HG03280 (cell line): ENCODE data around the gene ADORA2B.

Experiments
- ATAC-seq: cut with Tn5 transposase; IDR thresholded peaks from one replicate; pipeline ENCODE4 v1.9.1; 2021; ENCODE audit warnings: mild to moderate bottlenecking, moderate library complexity; ENCODE audit not compliant: unreplicated experiment

Gene ADORA2B

DNA sequence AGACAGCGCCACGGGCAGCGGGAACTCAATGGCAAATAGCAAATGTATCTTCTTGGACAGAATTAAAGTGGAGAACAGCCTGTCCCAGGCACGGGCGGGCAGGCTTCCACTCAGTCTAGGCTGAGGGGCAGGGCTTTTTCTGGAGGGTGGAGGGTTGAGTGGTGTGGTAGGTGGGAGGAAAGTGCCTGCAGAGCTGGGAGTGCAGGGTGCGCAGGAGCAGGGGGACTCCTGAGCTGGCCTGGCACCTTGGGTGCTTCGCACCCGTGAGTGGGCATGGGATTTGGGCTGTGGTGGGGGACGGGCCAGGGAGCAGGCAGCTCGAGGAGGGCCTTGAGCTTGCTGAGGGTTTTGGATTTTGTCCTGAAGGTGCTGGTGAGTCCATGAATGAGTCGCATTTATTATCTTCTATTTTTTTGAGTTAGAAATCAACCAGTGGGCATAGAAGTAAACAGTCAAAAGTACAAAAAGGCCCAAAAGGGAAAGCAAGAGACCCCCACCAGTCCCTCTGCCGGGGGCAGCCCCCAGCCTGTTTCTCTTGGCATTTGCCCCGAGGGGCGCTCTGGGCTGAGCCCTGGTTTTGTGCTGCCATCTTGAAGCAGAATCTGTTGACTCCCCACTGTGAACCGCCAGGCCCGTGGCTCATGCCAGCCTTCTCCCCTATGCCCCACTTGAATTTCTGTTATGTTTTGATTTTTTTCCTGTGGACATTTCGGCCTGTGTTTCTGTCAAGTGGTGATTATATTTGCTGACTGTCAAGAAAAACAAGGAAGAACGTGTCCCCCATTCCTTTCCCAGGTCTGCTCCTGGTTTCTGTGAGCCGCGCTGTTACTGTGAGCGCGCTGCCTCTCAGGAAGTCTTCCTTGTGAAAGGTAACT lies 8.2 kb downstream of the ADORA2B start:
- no peak for ATAC-seq

DNA sequence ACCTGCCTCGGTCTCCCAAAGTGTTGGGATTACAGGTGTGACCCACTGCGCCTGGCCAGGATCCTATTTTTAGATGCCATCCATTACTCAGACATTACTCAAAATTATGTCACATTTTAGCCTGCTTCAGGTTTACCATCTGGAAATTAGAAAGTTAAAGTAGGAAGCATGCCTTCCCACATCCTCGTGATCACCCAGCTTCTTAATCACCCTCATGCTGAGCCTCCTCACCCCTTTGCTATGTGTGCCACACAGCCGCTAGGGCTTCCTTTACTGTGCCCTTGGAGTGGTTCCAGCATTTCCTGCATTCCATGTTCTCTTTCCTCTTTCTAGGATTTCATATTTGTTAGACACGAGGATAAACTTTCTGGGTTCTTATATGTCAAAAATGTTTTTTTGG lies 9.3 kb downstream of the ADORA2B start:
- no peak for ATAC-seq

DNA sequence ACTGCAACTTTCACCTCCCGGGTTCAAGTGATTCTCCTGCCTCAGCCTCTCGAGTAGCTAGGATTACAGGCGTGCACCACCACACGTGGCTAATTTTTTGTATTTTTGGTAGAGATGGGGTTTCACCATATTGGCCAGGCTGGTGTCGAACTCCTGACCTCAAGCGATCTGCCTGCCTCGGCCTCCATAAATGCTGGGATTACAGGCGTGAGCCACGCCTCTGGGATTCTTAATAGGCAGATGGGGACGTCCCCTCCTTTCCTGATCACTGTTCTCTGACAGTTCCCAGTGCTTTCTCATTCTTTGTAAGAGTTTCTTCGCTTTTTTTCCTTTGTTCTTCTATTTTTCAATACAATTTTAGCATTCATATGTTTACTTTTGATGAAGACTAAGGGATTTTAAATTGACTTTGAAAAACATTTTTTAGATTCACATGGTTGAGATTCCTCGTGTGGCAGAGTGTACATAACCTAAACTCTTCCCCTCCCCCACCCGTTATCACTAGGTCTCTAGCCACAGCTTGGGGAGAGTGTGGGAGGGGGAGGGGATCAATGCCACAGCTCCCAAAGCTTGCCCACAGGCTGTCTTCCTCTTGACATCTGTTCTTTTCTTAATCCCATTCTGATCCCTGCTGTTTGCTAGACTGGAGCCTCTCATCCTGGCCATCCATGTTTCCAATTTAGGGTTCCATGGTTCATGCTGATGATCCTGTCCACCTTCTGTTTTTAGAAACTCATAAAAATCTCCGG lies 11.0 kb downstream of the ADORA2B start:
- ATAC-seq: no peak

DNA sequence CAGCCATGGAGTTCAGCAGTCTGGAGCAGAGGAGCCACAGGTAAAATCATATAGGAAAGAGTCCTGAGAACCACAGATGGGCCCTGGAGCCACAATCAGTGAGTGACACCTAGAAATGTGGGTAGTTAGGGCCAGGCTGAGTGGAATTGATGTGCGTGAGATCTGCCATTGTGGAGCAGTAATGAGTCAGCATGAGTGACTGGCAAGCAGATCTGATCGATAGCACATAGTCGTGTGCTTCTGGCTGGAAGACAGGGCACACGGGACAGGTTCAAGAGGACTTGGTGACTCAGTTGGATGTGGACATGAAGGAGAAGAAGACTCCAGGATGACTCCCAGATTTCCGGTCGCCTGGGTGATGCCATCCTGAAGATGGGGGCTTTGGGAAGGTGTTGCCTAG lies 12.3 kb downstream of the ADORA2B start:
- ATAC-seq: no peak

DNA sequence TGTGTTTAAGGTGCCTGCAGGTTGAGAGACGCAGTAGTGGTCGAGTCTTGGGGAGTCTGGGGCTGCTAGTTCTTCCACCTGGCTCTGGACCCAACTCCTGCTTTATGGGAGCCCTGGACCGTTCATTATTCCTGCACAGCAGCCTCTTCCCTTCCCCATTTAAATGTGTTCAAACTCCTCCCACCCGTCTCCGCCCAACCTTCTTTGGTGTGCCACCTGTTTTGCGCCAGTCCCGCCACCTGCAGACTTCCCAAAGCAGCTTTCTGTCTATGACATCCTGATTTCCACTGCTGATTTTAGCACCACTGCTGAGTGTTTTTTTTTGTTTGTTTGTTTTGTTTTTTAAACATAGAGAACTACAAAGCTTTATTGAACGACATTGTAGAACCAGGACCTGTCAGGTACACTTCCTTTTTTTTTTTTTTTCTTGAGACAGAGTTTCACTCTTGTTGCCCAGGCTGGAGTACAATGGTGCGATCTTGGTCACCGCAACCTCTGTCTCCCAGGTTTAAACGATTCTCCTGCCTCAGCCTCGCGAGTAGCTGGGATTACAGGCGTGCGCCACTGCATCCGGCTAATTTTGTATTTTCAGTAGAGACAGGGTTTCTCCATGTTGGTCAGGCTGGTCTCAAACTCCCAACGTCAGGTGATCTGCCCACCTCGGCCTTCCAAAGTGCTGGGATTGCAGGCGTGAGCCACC lies 12.8 kb downstream of the ADORA2B start:
- ATAC-seq: no peak

DNA sequence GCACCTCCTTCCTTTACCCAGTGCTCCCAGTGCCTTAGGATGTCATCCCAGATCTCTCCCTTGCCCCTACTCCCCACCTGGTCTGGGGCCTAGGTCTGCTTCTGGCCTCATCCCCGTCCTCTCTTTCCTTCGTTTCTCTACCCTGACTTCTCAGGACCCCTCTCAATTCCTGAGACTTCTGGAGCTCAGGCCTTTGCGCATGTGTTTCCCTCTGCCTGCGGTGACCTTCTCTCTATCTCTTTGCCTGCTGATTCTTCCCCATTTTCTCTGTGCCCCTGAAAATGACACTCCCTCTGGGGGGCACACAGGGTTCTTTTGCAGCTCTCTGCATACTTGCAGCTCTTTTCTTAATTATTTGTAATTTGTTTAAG lies 13.5 kb downstream of the ADORA2B start:
- ATAC-seq: no peak

DNA sequence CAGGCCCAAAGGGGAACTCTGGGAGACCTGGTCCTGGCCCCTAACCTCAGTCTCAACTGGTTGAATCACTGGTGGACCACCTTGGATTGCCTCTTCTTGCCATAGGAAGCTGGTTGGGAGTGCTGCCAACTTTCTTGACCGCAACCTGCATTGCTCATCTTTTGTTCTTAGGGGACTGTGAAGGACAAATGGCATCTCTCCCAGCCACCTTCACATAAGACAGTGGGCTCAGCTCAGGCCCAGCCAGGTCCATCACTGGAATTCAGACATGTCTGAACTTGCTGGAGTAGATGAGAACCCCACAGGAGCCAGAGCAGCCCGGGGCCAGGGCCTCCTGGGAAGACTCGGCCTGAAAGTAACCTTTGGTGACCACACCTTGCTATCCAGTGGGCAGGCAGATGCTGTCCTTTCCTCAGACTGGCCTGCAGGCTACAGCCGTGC lies 18.8 kb downstream of the ADORA2B start:
- no peak for ATAC-seq

DNA sequence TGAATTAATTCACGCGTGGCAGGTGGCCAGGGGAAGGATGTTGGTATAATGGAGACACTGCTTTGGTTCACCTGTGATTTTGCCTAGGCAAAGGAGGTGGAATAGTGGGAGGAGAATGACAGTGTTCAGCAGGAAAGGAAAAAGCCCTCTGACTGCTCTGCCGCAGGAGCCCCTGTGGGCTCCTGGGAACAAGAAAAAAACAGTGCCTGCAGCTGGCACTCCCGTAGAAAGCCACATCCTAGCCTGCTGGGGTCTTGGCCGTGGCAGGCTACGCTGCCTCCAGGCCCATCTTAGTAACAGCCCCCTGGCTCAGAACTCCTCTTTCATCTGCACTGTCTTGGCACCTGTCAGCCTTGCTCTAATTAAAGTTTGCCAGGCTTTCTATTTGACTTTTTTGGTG lies 20.6 kb downstream of the ADORA2B start:
- ATAC-seq: no peak

DNA sequence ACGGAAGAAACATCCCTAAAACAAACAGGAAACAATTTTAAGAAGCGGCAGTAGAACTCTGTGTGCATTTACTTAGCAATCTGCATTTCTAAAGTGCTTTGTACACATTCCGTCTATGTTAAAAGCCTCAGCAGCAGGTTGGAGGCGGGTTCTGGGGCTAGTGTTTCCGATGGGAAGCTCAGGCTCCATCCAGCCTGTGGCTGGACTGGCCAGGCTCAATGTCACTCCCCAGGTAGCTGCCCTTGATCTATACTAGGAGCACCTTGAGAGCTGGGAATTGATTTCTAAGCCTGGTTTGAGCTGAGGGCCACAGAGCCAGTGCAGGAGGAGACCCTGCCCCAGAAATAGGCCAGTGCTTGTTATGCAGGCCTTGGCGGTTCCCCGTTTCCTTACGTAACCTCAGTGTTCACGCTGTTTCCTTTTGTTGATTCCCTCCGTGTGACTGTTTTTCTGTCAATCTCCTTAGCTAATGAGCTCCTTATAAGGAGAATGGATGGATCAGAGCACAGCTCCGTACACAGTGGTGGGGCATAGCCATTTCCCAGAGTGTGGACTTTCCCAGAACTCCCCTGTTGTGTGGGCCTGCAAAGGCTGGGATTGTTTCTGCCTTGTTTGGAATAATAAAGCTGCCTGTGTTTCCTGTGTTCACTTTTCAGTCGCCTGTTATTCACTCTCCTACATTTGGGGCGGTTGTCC lies 21.4 kb downstream of the ADORA2B start:
- ATAC-seq: no peak

DNA sequence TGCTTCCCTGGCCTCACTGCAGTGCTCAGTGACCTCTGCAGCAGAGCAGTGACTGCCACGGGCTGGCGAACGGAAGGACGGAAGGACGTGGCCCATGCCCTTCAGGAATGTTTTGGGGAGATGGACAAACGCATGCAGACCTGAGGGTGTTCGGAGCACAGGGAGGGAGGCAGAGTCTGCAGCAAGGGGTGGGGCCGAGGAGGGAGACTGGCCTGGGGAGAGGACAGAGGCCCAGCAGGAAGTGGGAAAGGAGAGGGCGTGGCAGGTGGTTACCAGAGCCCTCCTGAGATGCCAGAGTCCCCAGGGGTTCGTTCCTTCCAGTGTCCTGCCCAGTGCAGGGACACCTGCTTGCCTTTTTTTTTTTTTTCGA lies 21.9 kb downstream of the ADORA2B start:
- ATAC-seq: no peak

DNA sequence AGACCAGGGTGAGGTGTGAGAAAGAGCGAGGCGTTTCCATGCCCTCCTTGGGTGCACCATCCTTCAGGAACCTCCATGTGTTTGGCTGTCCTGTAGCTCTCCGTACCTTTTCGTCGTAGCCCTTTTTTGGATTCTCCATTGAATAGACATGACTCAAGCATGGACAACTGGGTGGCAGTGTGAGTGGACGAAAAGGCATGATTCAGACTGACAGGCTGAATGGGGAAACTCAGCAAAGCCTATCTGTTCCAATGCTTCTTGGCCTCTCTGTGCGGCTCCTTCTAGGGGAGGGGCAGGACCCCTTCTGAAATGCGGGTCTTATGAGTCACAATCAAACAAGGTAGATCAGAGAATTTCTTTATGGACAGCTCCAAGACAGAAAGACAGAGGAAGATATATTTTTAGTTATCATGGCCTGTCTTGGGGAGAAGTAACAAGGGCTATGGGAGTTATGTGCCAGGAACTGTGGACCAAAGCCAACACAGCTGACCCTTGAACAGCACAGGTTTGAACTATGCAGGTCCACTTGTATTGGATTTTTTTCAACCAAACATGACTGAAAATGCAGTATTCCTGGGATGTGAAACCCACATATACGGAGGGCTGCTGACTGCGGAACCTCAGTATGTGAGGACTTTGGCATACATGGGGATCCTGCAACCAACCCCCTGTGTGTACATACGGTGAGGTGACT lies 22.9 kb downstream of the ADORA2B start:
- ATAC-seq: no peak

DNA sequence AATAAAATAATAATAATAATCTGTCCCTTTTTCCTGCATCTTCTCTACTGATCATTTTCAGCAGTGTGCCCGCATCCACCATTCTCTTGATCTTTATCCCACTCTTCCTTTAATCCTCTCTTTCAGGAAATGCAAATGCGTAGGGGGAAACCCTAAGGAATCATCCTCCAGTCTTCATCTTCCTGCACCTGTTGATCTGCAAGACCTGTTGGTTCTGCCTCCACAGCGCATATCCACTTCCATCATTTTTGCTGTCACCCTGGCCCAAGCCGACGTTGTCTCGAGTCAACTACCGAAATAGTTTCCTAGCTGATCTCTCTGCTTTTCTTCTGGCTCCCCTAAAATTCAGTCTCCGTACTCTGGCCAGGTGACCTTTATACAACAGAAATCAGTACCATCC lies 24.5 kb downstream of the ADORA2B start:
- no peak for ATAC-seq

DNA sequence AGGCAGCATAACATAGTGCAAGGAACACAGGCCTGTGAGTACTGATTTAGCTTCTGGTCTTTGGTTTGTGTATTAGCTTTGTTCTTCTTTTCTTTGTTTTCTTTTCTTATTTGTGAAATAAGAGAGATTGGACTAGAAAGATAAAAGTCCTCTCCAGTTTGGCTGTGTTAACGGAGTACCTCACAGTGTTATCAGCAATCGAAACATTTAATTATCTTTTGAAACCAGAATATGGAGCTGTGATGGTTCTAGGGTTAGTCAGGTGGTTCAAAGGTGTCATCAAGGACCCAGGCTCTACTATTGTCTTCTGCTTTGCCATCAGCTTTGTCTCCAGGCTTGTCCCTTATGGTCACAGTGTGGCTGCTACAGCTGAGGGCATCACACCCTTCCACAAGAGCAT lies 25.6 kb downstream of the ADORA2B start:
- ATAC-seq: no peak

DNA sequence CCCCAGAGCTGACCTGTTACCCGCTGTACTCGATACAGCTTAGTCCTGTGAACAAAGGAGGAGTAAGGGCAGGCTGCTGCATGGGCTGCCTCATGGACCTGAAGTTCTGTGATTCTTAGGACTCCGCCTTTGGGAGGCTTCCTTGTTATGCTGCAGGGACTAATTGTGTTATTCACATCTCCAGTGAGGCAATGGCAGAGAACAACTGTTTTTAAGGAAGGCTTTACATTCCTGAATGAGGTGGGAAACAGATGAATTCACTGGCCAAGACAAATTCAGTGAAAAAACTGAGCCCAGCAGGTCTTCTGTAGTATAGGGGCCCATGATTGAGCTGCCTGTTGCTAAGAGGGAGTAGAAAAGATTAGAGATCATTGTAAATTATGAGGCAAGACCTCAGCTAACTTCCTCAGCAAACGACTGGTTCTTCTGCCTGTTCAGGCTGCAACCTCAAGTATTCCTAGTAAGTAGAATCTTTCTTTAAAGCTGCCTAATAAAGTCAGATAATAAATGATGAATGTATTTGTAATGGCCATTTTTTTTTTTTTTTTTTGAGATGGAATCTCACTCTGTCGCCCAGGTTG lies 26.3 kb downstream of the ADORA2B start:
- ATAC-seq: no peak

DNA sequence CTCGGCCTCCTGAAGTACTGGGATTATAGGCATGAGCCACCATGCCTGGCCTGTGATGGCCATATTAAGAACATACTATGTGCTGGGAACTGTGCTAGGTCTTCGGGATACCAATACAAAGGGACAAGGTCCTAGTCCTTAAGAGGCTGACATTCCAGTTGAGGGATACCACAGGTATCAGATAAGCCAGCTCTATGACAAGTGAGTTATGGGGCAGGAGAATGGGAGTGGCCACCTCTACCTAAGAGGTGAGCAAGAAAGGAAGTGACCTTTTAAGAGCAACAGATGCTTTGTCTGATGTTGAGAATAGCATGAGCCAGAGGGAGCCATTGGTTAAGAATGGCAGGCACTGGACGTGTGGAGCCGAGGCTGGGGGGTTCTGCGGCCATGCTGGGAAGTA lies 27.0 kb downstream of the ADORA2B start:
- ATAC-seq: no peak

DNA sequence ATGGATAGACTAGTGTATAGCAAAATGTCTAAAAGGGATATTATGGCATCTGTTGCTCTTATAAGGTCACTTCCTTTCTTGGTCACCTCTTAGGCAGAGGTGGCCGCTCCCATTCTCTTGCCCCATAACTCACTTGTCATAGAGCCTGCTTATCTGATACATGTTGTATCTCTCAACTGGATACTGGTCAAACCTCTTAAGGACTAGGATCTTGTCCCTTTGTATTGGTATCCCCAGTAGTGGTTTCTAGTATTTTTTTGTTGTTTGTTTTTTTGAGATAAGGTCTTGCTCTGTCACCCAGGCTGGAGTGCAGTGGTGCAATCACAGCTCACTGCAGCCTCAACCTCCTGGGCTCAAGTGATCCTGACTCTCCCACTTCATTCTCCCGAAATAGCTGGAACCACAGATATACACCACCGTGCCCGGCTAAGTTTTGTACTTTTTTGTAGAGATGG lies 27.6 kb downstream of the ADORA2B start:
- ATAC-seq: no peak

DNA sequence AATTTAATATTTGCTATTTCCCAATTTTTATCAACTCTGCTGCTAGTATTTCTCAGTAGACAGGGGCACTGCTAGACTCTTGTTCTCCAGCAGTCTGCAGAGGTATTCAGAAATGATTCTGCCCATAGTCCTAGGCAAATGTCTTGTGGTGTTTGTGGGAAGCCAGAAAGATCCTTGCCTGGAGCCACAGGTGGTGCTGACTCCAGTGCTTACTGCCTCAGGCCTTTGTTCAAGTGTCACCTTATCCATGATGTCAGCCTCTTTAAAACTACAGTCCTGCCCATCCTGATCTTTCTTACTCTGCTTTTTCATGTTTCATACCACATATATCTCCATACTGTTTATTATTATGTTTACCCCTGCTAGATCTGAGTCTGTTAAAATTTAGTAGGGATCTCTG lies 28.1 kb downstream of the ADORA2B start:
- ATAC-seq: no peak

DNA sequence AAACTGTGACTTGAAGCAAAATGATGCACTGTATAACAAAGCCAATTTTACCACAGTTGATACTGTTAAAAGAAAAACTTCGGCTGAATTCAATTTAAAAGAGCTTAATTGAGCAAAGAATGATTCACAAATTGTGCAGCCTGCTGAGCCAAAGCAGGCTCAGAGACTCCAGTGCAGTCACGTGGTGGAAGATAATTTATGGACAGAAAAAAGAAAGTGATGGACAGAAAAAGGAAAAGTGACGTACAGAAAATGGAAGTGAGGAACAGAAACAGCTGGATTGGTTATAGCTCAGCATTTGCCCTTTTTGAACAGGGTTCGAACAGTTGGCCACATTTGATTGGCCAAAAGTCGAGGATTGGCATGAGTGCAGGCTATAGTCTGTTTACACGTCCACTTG lies 28.9 kb downstream of the ADORA2B start:
- no peak for ATAC-seq

DNA sequence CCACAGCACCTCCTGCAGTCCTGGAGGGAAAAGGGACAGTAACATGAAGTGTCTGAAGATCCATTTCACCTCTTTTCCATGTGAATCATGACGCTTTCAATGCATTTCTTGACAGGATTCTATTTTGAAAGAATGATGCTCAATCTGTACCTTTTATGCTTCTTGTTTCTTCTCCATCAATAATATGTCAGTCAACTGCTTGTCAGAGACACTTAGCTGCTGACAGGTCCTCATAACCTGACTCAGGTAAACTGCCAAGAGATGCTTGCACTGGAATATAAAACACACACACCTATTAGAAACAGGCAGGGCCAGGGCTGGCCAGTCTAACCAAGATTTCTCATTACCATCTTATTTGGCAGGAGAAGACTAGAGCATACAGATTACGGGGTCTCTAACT lies 33.0 kb downstream of the ADORA2B start:
- no peak for ATAC-seq

DNA sequence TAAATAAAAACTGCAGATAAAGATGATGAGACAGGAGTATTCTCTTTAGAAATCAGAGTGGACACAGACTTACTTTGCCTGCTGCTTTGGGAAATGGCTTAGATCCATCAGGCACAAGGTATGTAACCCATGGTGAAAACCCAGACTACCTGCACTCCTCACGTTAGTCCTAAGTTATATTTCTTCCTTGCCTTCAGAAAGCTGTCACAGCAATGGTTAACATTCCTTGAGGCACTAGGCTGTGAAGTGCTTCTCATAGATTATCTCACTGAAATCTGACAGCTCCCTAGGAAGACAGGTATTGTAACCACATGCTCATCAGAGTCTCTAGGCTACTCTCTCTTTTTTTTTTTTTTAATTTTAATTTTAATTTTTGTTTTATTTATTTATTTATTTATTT lies 33.7 kb downstream of the ADORA2B start:
- ATAC-seq: no peak
